ENCODE data around the gene CEMP1.

The CEMP1 gene

GRCh38 chr16:2490190-2491105 is 40.8 kb downstream of the CEMP1 start:
- H3K4me1 Mint-ChIP-seq = peaks cover 13% of the 10 kb centered on the region
- no peaks in the 10 kb centered on the region for H3K9me3 Mint-ChIP-seq
- H3K36me3 Mint-ChIP-seq (ENCODE audit: insufficient read depth) = peaks cover 2% of the 10 kb centered on the region
- no peak overlapping the region for H3K4me3 Mint-ChIP-seq
- H3K27ac Mint-ChIP-seq (ENCODE audit: low read depth) = no peak overlapping the region
- DNase-seq (ENCODE audit: low spot score in 2 of 2) (no peak), ATAC-seq (replicated peaks; ENCODE audit: extremely low read depth, poor library complexity, severe bottlenecking) (no peak)
- H3K27me3 Mint-ChIP-seq = no peaks in the 10 kb centered on the region

GRCh38 chr16:2489581-2489980 is 41.6 kb downstream of the CEMP1 start:
- DNase-seq (ENCODE audit: low spot score in 2 of 2) (no peak), ATAC-seq (replicated peaks; ENCODE audit: extremely low read depth, poor library complexity, severe bottlenecking) (no peak)
- Mint-ChIP-seq H3K27me3 (no peaks in the 10 kb centered on the region), H3K4me1 (peaks cover 18% of the 10 kb centered on the region), H3K9me3 (no peaks in the 10 kb centered on the region), H3K4me3 (no peak overlapping the region), H3K36me3 (ENCODE audit: insufficient read depth) (peaks cover 2% of the 10 kb centered on the region), H3K27ac (ENCODE audit: low read depth) (no peak overlapping the region)

- DNase-seq (ENCODE audit: low spot score in 2 of 2) (no peak), ATAC-seq (replicated peaks; ENCODE audit: extremely low read depth, poor library complexity, severe bottlenecking) (no peak)
- no peaks in the 10 kb centered on the region for H3K27me3 Mint-ChIP-seq
- peaks cover 19% of the 10 kb centered on the region for H3K4me1 Mint-ChIP-seq
- H3K9me3 Mint-ChIP-seq = no peaks in the 10 kb centered on the region
- peak overlapping the region; percentile 29 for H3K4me3 Mint-ChIP-seq
- H3K27ac Mint-ChIP-seq (ENCODE audit: low read depth) = peak overlapping the region; percentile 84
- H3K36me3 Mint-ChIP-seq (ENCODE audit: insufficient read depth) = peaks cover 2% of the 10 kb centered on the region
Observed at GRCh38 chr16:2487903-2488531, 43.2 kb downstream of the CEMP1 start.

GRCh38 chr16:2487517-2487842 is 43.7 kb downstream of the CEMP1 start:
- H3K27me3 Mint-ChIP-seq = no peaks in the 10 kb centered on the region
- H3K4me3 Mint-ChIP-seq = peak overlapping the region; percentile 29

GRCh38 chr16:2486645-2487516 is 44.3 kb downstream of the CEMP1 start:
- ATAC-seq (replicated peaks; ENCODE audit: extremely low read depth, poor library complexity, severe bottlenecking) (peak; percentile 99), DNase-seq (ENCODE audit: low spot score in 2 of 2) (peak; percentile 52 to 71)
- Mint-ChIP-seq H3K27ac (ENCODE audit: low read depth) (peak overlapping the region; percentile 84), H3K9me3 (no peaks in the 10 kb centered on the region), H3K27me3 (no peaks in the 10 kb centered on the region), H3K36me3 (ENCODE audit: insufficient read depth) (no peaks in the 10 kb centered on the region), H3K4me1 (peaks cover 30% of the 10 kb centered on the region), H3K4me3 (peak overlapping the region; percentile 29)

More at GRCh38 chr16:2487517-2487842, 43.7 kb downstream of the CEMP1 start:
- H3K9me3 Mint-ChIP-seq = no peaks in the 10 kb centered on the region
- peak overlapping the region; percentile 84 for H3K27ac Mint-ChIP-seq (ENCODE audit: low read depth)
- no peak for ATAC-seq (replicated peaks; ENCODE audit: extremely low read depth, poor library complexity, severe bottlenecking)
- peaks cover 24% of the 10 kb centered on the region for H3K4me1 Mint-ChIP-seq
- peaks cover 2% of the 10 kb centered on the region for H3K36me3 Mint-ChIP-seq (ENCODE audit: insufficient read depth)
- no peak for DNase-seq (ENCODE audit: low spot score in 2 of 2)

GRCh38 chr16:2485811-2486507 is 45.2 kb downstream of the CEMP1 start:
- no peak overlapping the region for H3K27ac Mint-ChIP-seq (ENCODE audit: low read depth)
- no peak for ATAC-seq (replicated peaks; ENCODE audit: extremely low read depth, poor library complexity, severe bottlenecking)

GRCh38 chr16:2484898-2485508 is 46.2 kb downstream of the CEMP1 start:
- no peak for ATAC-seq (replicated peaks; ENCODE audit: extremely low read depth, poor library complexity, severe bottlenecking)
- no peaks in the 10 kb centered on the region for H3K27me3 Mint-ChIP-seq
- no peak overlapping the region for H3K4me3 Mint-ChIP-seq
- DNase-seq (ENCODE audit: low spot score in 2 of 2) = no peak
- no peaks in the 10 kb centered on the region for H3K36me3 Mint-ChIP-seq (ENCODE audit: insufficient read depth)
- H3K27ac Mint-ChIP-seq (ENCODE audit: low read depth) = no peak overlapping the region
- H3K4me1 Mint-ChIP-seq = peaks cover 37% of the 10 kb centered on the region
- H3K9me3 Mint-ChIP-seq = no peaks in the 10 kb centered on the region

More at GRCh38 chr16:2485811-2486507, 45.2 kb downstream of the CEMP1 start:
- H3K36me3 Mint-ChIP-seq (ENCODE audit: insufficient read depth) = no peaks in the 10 kb centered on the region
- H3K4me3 Mint-ChIP-seq = no peak overlapping the region
- DNase-seq (ENCODE audit: low spot score in 2 of 2) = no peak
- peaks cover 31% of the 10 kb centered on the region for H3K4me1 Mint-ChIP-seq
- H3K9me3 Mint-ChIP-seq = no peaks in the 10 kb centered on the region
- H3K27me3 Mint-ChIP-seq = no peaks in the 10 kb centered on the region

- Mint-ChIP-seq H3K4me1 (peaks cover 41% of the 10 kb centered on the region), H3K9me3 (no peaks in the 10 kb centered on the region), H3K27ac (ENCODE audit: low read depth) (no peak overlapping the region), H3K4me3 (no peak overlapping the region), H3K36me3 (ENCODE audit: insufficient read depth) (no peaks in the 10 kb centered on the region), H3K27me3 (no peaks in the 10 kb centered on the region)
- ATAC-seq (replicated peaks; ENCODE audit: extremely low read depth, poor library complexity, severe bottlenecking) (no peak), DNase-seq (ENCODE audit: low spot score in 2 of 2) (no peak)
Observed at GRCh38 chr16:2483939-2484897, 47.0 kb downstream of the CEMP1 start.

- ATAC-seq (replicated peaks; ENCODE audit: extremely low read depth, poor library complexity, severe bottlenecking) (no peak), DNase-seq (ENCODE audit: low spot score in 2 of 2) (no peak)
- H3K9me3 Mint-ChIP-seq = no peaks in the 10 kb centered on the region
- no peaks in the 10 kb centered on the region for H3K27me3 Mint-ChIP-seq
- H3K36me3 Mint-ChIP-seq (ENCODE audit: insufficient read depth) = no peaks in the 10 kb centered on the region
- H3K4me3 Mint-ChIP-seq = no peak overlapping the region
- H3K4me1 Mint-ChIP-seq = peaks cover 46% of the 10 kb centered on the region
- H3K27ac Mint-ChIP-seq (ENCODE audit: low read depth) = peak overlapping the region; percentile 55
Observed at GRCh38 chr16:2482708-2483534, 48.3 kb downstream of the CEMP1 start.

- no peak overlapping the region for H3K4me3 Mint-ChIP-seq
- no peaks in the 10 kb centered on the region for H3K36me3 Mint-ChIP-seq (ENCODE audit: insufficient read depth)
- no peak for ATAC-seq (replicated peaks; ENCODE audit: extremely low read depth, poor library complexity, severe bottlenecking)
- H3K27ac Mint-ChIP-seq (ENCODE audit: low read depth) = no peak overlapping the region
- DNase-seq (ENCODE audit: low spot score in 2 of 2) = no peak
- no peaks in the 10 kb centered on the region for H3K27me3 Mint-ChIP-seq
- no peaks in the 10 kb centered on the region for H3K9me3 Mint-ChIP-seq
- H3K4me1 Mint-ChIP-seq = peaks cover 47% of the 10 kb centered on the region
Observed at GRCh38 chr16:2482249-2482648, 49.0 kb downstream of the CEMP1 start.

Measured in central memory CD8-positive, alpha-beta T cell (primary cell).